Calu3 (cell line): Measurements from ENCODE around the gene KCNK6. TPM values are rescaled to one million over a fixed set of nuclear protein-coding genes. Genes with fewer than 3 reads are reported as not detected.
"Not testable (repeated sequence)": the region's sequence is repeated elsewhere in the genome, so short reads cannot be mapped to it uniquely, and the experiment has no call there.

Source experiments
- BruUV-seq: library from RNA; stranded (reverse); fragments of 400-500 nt; replicated peaks from 2 replicates; lab custom pipeline; 2021; lab: Mats Ljungman, UMichigan
- CTCF ChIA-PET: fragments of 300-600 bp; sonication (Branson Sonifier 250); formaldehyde crosslinking; loops from one replicate; lab custom pipeline; 2022; ENCODE audit warnings: antibody characterized with exemption; lab: Charles Lee
- DNase-seq: peaks from one replicate; pipeline ENCODE4 v3.0.0; 2022
- H3K27ac Mint-ChIP-seq: one replicate; pipeline ENCODE4 v1.8.0; 2022; ENCODE audit warnings: mixed read lengths; ENCODE audit not compliant: unreplicated experiment
- H3K27me3 Mint-ChIP-seq: one replicate; pipeline ENCODE4 v1.8.0; 2022; ENCODE audit warnings: mixed read lengths; ENCODE audit not compliant: unreplicated experiment
- H3K36me3 Mint-ChIP-seq: one replicate; pipeline ENCODE4 v1.8.0; 2022; ENCODE audit warnings: mild to moderate bottlenecking, moderate library complexity, mixed read lengths; ENCODE audit not compliant: insufficient read depth, unreplicated experiment
- H3K4me1 Mint-ChIP-seq: one replicate; pipeline ENCODE4 v1.8.0; 2022; ENCODE audit warnings: mild to moderate bottlenecking, low read depth, mixed read lengths; ENCODE audit not compliant: unreplicated experiment
- H3K4me3 Mint-ChIP-seq: one replicate; pipeline ENCODE4 v1.8.0; 2022; ENCODE audit warnings: mild to moderate bottlenecking, low read depth, moderate library complexity, mixed read lengths; ENCODE audit not compliant: unreplicated experiment
- H3K9me3 Mint-ChIP-seq: one replicate; pipeline ENCODE4 v1.8.0; 2022; ENCODE audit warnings: low read depth, mixed read lengths; ENCODE audit not compliant: unreplicated experiment
- intact Hi-C: fragments of 100-400 bp; cut with micrococcal nuclease; formaldehyde crosslinking; loops from one replicate; pipeline ENCODE4 v1.10.0; 2022; ENCODE audit not compliant: unreplicated experiment
- total RNA-seq: library from RNA; stranded (reverse); gene quantifications from 2 replicates; pipeline ENCODE4 v1.2.3, GENCODE V29; 2022
- TF ChIP-seq, protein P1 (sequence below): fragments of 200-600 bp; IDR thresholded peaks from one replicate; pipeline ENCODE4 v1.8.0; 2022; ENCODE audit warnings: antibody characterized with exemption; ENCODE audit not compliant: unreplicated experiment

The KCNK6 gene
- total RNA-seq, 1 experiment from 2014 or later = 3.6 TPM

- no peaks in the 10 kb centered on the region for H3K9me3 Mint-ChIP-seq
- BruUV-seq = no TSS peak
- no peak overlapping the region for H3K27ac Mint-ChIP-seq
- H3K27me3 Mint-ChIP-seq = peaks cover 65% of the 10 kb centered on the region
- H3K4me3 Mint-ChIP-seq = peak overlapping the region; percentile 76
- CTCF ChIA-PET = no interaction called here
- peaks cover 28% of the 10 kb centered on the region for H3K36me3 Mint-ChIP-seq
- DNase-seq = no peak
- TF ChIP-seq, protein P1, sequence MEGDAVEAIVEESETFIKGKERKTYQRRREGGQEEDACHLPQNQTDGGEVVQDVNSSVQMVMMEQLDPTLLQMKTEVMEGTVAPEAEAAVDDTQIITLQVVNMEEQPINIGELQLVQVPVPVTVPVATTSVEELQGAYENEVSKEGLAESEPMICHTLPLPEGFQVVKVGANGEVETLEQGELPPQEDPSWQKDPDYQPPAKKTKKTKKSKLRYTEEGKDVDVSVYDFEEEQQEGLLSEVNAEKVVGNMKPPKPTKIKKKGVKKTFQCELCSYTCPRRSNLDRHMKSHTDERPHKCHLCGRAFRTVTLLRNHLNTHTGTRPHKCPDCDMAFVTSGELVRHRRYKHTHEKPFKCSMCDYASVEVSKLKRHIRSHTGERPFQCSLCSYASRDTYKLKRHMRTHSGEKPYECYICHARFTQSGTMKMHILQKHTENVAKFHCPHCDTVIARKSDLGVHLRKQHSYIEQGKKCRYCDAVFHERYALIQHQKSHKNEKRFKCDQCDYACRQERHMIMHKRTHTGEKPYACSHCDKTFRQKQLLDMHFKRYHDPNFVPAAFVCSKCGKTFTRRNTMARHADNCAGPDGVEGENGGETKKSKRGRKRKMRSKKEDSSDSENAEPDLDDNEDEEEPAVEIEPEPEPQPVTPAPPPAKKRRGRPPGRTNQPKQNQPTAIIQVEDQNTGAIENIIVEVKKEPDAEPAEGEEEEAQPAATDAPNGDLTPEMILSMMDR = no peak
- peaks cover 11% of the 10 kb centered on the region for H3K4me1 Mint-ChIP-seq
- intact Hi-C loops = no loop called here
Observed at GRCh38 chr19:38360351-38360750, 40.7 kb downstream of the KCNK6 start.

DNA sequence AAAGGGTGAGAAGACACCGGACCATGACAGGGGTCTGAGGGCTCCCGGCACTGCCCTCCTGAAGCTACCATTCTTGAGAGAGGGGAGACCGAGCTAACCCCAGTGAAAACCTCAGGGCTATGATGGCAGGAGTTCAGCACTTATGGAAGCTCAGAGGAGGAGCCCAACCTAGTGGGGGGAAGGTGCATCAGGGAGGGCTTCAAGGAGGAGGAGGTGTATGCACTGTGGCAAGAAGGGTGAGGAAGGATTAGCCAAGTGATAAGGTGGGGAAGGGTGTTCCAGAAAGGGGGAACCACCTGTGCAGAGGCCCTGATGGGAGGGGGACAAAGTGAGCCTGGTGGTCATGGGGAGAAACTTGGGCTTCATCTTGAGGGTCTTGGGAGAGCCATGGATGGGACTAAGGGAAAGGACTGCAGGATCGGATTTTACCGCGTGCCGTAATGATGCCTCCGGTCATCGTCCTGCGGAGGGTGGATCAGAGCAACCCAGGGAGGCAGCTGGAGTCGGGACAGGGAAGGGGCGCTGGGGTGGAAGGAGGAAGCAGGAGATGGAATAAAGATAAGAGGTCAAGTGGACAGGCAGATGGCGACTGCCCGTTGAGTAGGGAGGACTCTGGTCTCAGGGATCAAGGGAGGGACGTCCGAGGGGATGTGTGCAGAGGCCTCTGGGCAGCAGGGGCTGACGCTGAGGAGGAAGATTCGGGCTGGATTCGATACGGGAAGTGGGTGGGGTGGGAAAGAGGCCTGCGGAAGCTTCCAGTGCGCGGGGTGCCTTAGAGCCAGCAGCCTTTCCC, 41.4 kb downstream of the KCNK6 start:
- CTCF ChIA-PET = interaction anchor here (0.5 to 2.1 kb wide), 2 partner anchors 13 to 102 kb away, joined by 10 to 12 read pairs; partner anchors contain the start of gene PSMD8
- Mint-ChIP-seq H3K4me3 (peak overlapping the region; percentile 76), H3K36me3 (peaks cover 28% of the 10 kb centered on the region), H3K27me3 (peaks cover 63% of the 10 kb centered on the region), H3K4me1 (peaks cover 11% of the 10 kb centered on the region), H3K27ac (peak overlapping the region; percentile 29), H3K9me3 (no peaks in the 10 kb centered on the region)
- TF ChIP-seq, protein P1 = no peak
- BruUV-seq = no TSS peak
- no peak for DNase-seq
- intact Hi-C loops = no loop called here

- no TSS peak for BruUV-seq
- no peaks in the 10 kb centered on the region for H3K9me3 Mint-ChIP-seq
- TF ChIP-seq, protein P1 = peak; percentile 27
- peaks cover 11% of the 10 kb centered on the region for H3K4me1 Mint-ChIP-seq
- peaks cover 28% of the 10 kb centered on the region for H3K36me3 Mint-ChIP-seq
- H3K27me3 Mint-ChIP-seq = peaks cover 63% of the 10 kb centered on the region
- H3K4me3 Mint-ChIP-seq = peak overlapping the region; percentile 76
- DNase-seq = peak; percentile 88
- H3K27ac Mint-ChIP-seq = peak overlapping the region; percentile 29
- CTCF ChIA-PET = interaction anchor here (0.5 to 2.1 kb wide), 3 partner anchors 13 to 103 kb away, joined by 4 to 12 read pairs (median 10); partner anchors contain the start of genes CATSPERG and PSMD8
- intact Hi-C loops = no loop called here
Observed at GRCh38 chr19:38361633-38362075, 42.0 kb downstream of the KCNK6 start.

- Mint-ChIP-seq H3K27me3 (peaks cover 63% of the 10 kb centered on the region), H3K36me3 (peaks cover 28% of the 10 kb centered on the region), H3K27ac (peak overlapping the region; percentile 29), H3K4me1 (peaks cover 11% of the 10 kb centered on the region), H3K4me3 (peak overlapping the region; percentile 76), H3K9me3 (no peaks in the 10 kb centered on the region)
- CTCF ChIA-PET = interaction anchor here (0.9 to 2.1 kb wide), 2 partner anchors 12 to 26 kb away, joined by 4 to 12 read pairs; partner anchors contain the start of genes CATSPERG and PSMD8
- BruUV-seq = no TSS peak
- intact Hi-C loops = no loop called here
- TF ChIP-seq, protein P1 = no peak
- DNase-seq = peak; percentile 81
Observed at GRCh38 chr19:38362076-38362945, 42.7 kb downstream of the KCNK6 start.

DNA sequence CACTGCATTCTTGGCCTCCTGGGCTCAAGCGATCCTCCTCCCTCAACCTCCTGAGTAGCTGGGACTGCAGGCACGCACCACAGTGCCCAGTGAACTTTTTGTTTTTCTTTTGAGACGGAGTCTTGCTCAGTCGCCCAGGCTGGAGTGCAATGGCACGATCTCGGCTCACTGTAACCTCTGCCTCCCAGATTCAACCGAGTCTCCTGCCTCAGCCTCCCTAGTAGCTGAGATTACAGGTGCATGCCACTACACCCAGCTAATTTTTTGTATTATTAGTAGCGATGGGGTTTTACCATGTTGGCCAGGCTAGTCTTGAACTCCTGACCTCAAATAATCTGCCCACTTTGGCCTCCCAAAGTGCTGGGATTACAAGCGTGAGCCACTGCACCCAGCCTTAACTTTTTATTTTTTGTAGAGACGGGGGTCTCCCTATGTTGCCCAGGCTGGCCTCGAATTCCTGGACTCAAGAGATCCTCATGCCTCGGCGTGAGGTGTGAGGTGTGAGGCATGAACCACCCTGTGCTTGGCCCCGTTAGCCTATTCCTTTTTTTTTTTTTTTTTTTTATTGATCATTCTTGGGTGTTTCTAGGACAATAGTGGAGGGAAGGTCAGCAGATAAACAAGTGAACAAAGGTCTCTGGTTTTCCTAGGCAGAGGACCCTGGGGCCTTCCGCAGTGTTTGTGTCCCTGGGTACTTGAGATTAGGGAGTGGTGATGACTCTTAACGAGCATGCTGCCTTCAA, 43.5 kb downstream of the KCNK6 start:
- H3K36me3 Mint-ChIP-seq = peaks cover 28% of the 10 kb centered on the region

More for the DNA sequence above, 43.5 kb downstream of the KCNK6 start:
- H3K27ac Mint-ChIP-seq, DNase-seq, H3K9me3 Mint-ChIP-seq, intact Hi-C loops, BruUV-seq: not testable (repeated sequence)
- Mint-ChIP-seq H3K4me3 (peak overlapping the region; percentile 76), H3K27me3 (peaks cover 63% of the 10 kb centered on the region), H3K4me1 (peaks cover 11% of the 10 kb centered on the region)
- CTCF ChIA-PET = interaction anchor here (2.1 kb wide), 1 partner anchor 11 kb away, joined by 12 read pairs; the partner anchor contains the start of gene PSMD8
